Caki2 (cell line): ENCODE results near the gene GBA2. TPM values are rescaled to one million over a fixed set of nuclear protein-coding genes. Genes with fewer than 3 reads are reported as not detected.

Experiments
- DNase-seq: peaks from one replicate; pipeline ENCODE4 v3.0.0-alpha.2; 2015; ENCODE audit warnings: low read depth
- in situ Hi-C: cut with HindIII; loops from 2 replicates; pipeline ENCODE4 v1.10.0; 2016; ENCODE audit warnings: low sequenced_read_pairs, low pct_unique_long_range_greater_than_20kb, mixed read lengths
- total RNA-seq: library from RNA; depleted of rRNA; stranded (reverse); fragments of >200 nt; shearing (Covaris generic); gene quantifications from 2 replicates; pipeline ENCODE4 v1.2.3, GENCODE V29; 2014; ENCODE audit warnings: low replicate concordance; rRNA removed

Gene GBA2
- total RNA-seq, 1 experiment from 2014 or later, result 24.7 TPM

GRCh38 chr9:35687306-35687705 lies 61.7 kb downstream of the GBA2 start:
- in situ Hi-C loops, result no loop called here
- no peak for DNase-seq

Other genes with a start within 250 kb of the GBA2 start
- 2.9 and 3.0 TPM in 2 replicates for gene TESK1, start 144.0 kb downstream of the GBA2 start, total RNA-seq
- 0.12 and 0.68 TPM in 2 replicates for gene CD72, start 130.8 kb downstream of the GBA2 start, total RNA-seq
- gene SIT1, start 98.3 kb downstream of the GBA2 start, total RNA-seq, result not detected in 2 replicates
- gene RMRP, start 91.2 kb downstream of the GBA2 start, total RNA-seq, result 4,579 and 6,436 TPM in 2 replicates
- 3.5 and 19.6 TPM in 2 replicates for gene CCDC107, start 90.9 kb downstream of the GBA2 start, total RNA-seq
- 7.8 and 10.4 TPM in 2 replicates for gene ARHGEF39, start 84.0 kb downstream of the GBA2 start, total RNA-seq
- 0.30 and 11.6 TPM in 2 replicates for gene CA9, start 75.3 kb downstream of the GBA2 start, total RNA-seq
- gene TPM2, start 59.3 kb downstream of the GBA2 start, total RNA-seq, result 2.4 and 7.8 TPM in 2 replicates
- gene TLN1, start 17.0 kb downstream of the GBA2 start, total RNA-seq, result 106 and 122 TPM in 2 replicates
- 53.3 and 55.1 TPM in 2 replicates for gene CREB3, start 16.6 kb downstream of the GBA2 start, total RNA-seq
- 5.7 and 7.4 TPM in 2 replicates for gene RGP1, start 59 bp upstream of the GBA2 start, total RNA-seq
- gene MSMP, start 5.0 kb upstream of the GBA2 start, total RNA-seq, result not detected in 2 replicates
- gene NPR2, start 42.4 kb upstream of the GBA2 start, total RNA-seq, result 2.0 TPM in 1 of 2 replicates, not detected in the other
- 0.24 TPM in 1 of 2 replicates, not detected in the other for gene SPAG8, start 63.0 kb upstream of the GBA2 start, total RNA-seq
- gene HINT2, start 65.8 kb upstream of the GBA2 start, total RNA-seq, result 21.5 and 75.0 TPM in 2 replicates
- not detected in 2 replicates for gene FAM221B, start 79.5 kb upstream of the GBA2 start, total RNA-seq
- 0.38 and 1.5 TPM in 2 replicates for gene TMEM8B, start 80.0 kb upstream of the GBA2 start, total RNA-seq
- gene OR13J1, start 121.2 kb upstream of the GBA2 start, total RNA-seq, result not detected in 2 replicates
- 26.7 and 36.7 TPM in 2 replicates for gene HRCT1, start 157.0 kb upstream of the GBA2 start, total RNA-seq
- gene SPAAR, start 160.3 kb upstream of the GBA2 start, total RNA-seq, result not detected in 2 replicates
- not detected in 2 replicates for gene OR2S2, start 208.9 kb upstream of the GBA2 start, total RNA-seq